Brain microvascular endothelial cell (primary cell): Measurements from ENCODE around the gene CCIN.
A peak's percentile ranks its signal among the peaks of the same experiment; 100 is the strongest.

Experiments used
- DNase-seq: peaks from one replicate; pipeline ENCODE4 v3.0.0-alpha.2; 2020
- H3K27ac ChIP-seq: fragments of 250-450 bp; sonication (Bioruptor Pico); 2 replicates; pipeline ENCODE4 v1.5.1; 2020; ENCODE audit warnings: mild to moderate bottlenecking, moderate library complexity
- H3K27me3 ChIP-seq: fragments of 250-450 bp; sonication (Bioruptor Pico); replicated peaks from 2 replicates; pipeline ENCODE4 v1.5.1; 2020; ENCODE audit warnings: mild to moderate bottlenecking
- H3K36me3 ChIP-seq: fragments of 250-450 bp; sonication (Bioruptor Pico); replicated peaks from 2 replicates; pipeline ENCODE4 v1.5.1; 2020; ENCODE audit warnings: mild to moderate bottlenecking
- H3K4me3 ChIP-seq: 2 replicates; pipeline ENCODE4 v1.5.1; 2011; ENCODE audit warnings: low read depth, mild to moderate bottlenecking, control low read depth, low read length, moderate library complexity
- CTCF ChIP-seq: IDR thresholded peaks from 2 replicates; pipeline ENCODE4 v1.5.1; 2011; ENCODE audit warnings: low read depth, mild to moderate bottlenecking, moderate library complexity, low read length, control low read depth, inconsistent platforms; ENCODE audit errors: missing control alignments
- in situ Hi-C: cut with HindIII; loops from 2 replicates; pipeline ENCODE4 v1.10.0; 2017; ENCODE audit warnings: low sequenced_read_pairs, low pct_ligation_motif_present

Gene CCIN

GRCh38 chr9:36134761-36135505 is 34.3 kb upstream of the CCIN start:
- in situ Hi-C loops: no loop called here
- no peaks in the 10 kb centered on the region for H3K36me3 ChIP-seq
- DNase-seq: no peak
- TF ChIP-seq CTCF: no peak
- no peaks in the 10 kb centered on the region for H3K27me3 ChIP-seq
- H3K4me3 ChIP-seq: no peak overlapping the region
- no peak overlapping the region for H3K27ac ChIP-seq

GRCh38 chr9:36135741-36136271 is 33.4 kb upstream of the CCIN start:
- no peak for DNase-seq
- peak overlapping the region; percentile 66 for H3K4me3 ChIP-seq
- no peaks in the 10 kb centered on the region for H3K27me3 ChIP-seq
- in situ Hi-C loops: no loop called here
- TF ChIP-seq CTCF: no peak
- no peak overlapping the region for H3K27ac ChIP-seq
- no peaks in the 10 kb centered on the region for H3K36me3 ChIP-seq

GRCh38 chr9:36136272-36136893 is 32.8 kb upstream of the CCIN start, which contains the start of gene GLIPR2:
GLIPR2 (plus strand) TSS chr9:36136733; CDS start chr9:36136779, 46 bp downstream.
- Histone ChIP-seq H3K27me3 (no peaks in the 10 kb centered on the region), H3K36me3 (no peaks in the 10 kb centered on the region), H3K4me3 (peak within 1 kb of the TSS; percentile 66), H3K27ac (no peak within 1 kb of the TSS)
- peak; percentile 22 for TF ChIP-seq CTCF
- DNase-seq: peak; percentile 33
- in situ Hi-C loops: no loop called here

- no peaks in the 10 kb centered on the region for H3K27me3 ChIP-seq
- no peak overlapping the region for H3K27ac ChIP-seq
- TF ChIP-seq CTCF: no peak
- in situ Hi-C loops: no loop called here
- H3K4me3 ChIP-seq: peak overlapping the region; percentile 66
- no peak for DNase-seq
- H3K36me3 ChIP-seq: no peaks in the 10 kb centered on the region
Measured at GRCh38 chr9:36136894-36137391, 32.2 kb upstream of the CCIN start.

GRCh38 chr9:36137392-36138004 is 31.7 kb upstream of the CCIN start:
- H3K27ac ChIP-seq: no peak overlapping the region
- no peak for TF ChIP-seq CTCF
- DNase-seq: no peak

More at GRCh38 chr9:36137392-36138004, 31.7 kb upstream of the CCIN start:
- H3K36me3 ChIP-seq: no peaks in the 10 kb centered on the region
- in situ Hi-C loops: no loop called here
- H3K27me3 ChIP-seq: no peaks in the 10 kb centered on the region
- H3K4me3 ChIP-seq: peak overlapping the region; percentile 66
